GM12892 (cell line): Measurements from ENCODE around the gene SPATA24.

Source experiments
- POLR2A ChIP-seq: IDR thresholded peaks from 2 replicates; pipeline ENCODE4 v1.6.1; 2011; ENCODE audit warnings: low read depth, low read length, control low read depth
- POLR2AphosphoS5 ChIP-seq: IDR thresholded peaks from 2 replicates; pipeline ENCODE4 v1.6.1; 2011; ENCODE audit warnings: low read depth, low read length, control low read depth

- no peak for TF ChIP-seq POLR2A
- no peak for TF ChIP-seq POLR2AphosphoS5
Measured at GRCh38 chr5:139394654-139395566, 9.0 kb downstream of the SPATA24 start, which contains the start of gene PROB1.
